Choroid plexus epithelial cell (primary cell): ENCODE data around the gene SYDE2.

Source experiments
- DNase-seq: peaks from one replicate; pipeline ENCODE4 v3.0.0-alpha.2; 2010; ENCODE audit warnings: low read depth
- H3K4me3 ChIP-seq: 2 replicates; pipeline ENCODE4 v1.5.1; 2011; ENCODE audit warnings: low read depth, mild to moderate bottlenecking, control low read depth, low read length, moderate library complexity
- TF ChIP-seq, protein P1 (sequence below): conservative IDR thresholded peaks from 2 replicates; pipeline ENCODE4 v1.5.1; 2011; ENCODE audit warnings: low read depth, mild to moderate bottlenecking, control low read depth, inconsistent platforms, low read length, moderate library complexity

The SYDE2 gene

DNA sequence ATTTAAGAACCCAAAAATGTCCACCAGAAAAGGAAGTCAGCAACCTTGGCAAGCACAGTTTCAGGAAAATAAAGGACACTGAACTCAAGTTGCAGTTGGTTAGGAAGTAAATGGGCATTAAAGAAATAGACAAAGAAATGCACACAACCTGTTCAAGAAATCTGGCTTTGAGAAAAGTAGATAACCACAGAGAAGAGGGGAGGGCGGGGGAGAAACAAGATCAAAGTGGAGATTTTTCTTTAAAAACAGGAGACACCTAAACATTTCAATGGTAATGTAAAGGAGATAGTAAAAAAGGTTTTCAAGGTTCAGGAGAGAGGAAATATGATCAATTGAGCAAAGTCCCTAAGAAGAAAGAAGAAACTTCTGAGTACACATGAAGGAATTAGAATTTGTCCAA lies 29.1 kb downstream of the SYDE2 start:
- TF ChIP-seq, protein P1, sequence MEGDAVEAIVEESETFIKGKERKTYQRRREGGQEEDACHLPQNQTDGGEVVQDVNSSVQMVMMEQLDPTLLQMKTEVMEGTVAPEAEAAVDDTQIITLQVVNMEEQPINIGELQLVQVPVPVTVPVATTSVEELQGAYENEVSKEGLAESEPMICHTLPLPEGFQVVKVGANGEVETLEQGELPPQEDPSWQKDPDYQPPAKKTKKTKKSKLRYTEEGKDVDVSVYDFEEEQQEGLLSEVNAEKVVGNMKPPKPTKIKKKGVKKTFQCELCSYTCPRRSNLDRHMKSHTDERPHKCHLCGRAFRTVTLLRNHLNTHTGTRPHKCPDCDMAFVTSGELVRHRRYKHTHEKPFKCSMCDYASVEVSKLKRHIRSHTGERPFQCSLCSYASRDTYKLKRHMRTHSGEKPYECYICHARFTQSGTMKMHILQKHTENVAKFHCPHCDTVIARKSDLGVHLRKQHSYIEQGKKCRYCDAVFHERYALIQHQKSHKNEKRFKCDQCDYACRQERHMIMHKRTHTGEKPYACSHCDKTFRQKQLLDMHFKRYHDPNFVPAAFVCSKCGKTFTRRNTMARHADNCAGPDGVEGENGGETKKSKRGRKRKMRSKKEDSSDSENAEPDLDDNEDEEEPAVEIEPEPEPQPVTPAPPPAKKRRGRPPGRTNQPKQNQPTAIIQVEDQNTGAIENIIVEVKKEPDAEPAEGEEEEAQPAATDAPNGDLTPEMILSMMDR = no peak
- DNase-seq = no peak
- H3K4me3 ChIP-seq = no peak overlapping the region

DNA sequence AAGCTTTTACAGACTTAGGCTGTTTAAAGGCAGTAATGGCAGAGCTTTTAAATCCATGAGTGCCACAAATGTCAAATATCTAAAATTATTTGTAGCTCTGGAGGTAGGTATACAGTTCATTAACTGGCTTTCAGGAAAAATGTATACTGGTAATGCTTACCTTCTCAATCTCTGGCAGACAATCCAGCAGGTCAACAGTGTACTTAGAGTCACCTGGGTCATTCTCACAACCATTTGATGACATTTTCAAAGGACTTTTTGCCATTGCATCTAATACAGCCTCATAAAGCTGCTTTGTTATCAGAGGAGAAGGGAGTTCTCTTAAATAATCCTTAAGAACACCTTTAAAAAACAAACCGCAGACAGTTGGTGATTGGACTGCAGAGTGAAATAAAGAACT lies 31.9 kb downstream of the SYDE2 start:
- TF ChIP-seq, protein P1 = no peak
- no peak overlapping the region for H3K4me3 ChIP-seq

DNA sequence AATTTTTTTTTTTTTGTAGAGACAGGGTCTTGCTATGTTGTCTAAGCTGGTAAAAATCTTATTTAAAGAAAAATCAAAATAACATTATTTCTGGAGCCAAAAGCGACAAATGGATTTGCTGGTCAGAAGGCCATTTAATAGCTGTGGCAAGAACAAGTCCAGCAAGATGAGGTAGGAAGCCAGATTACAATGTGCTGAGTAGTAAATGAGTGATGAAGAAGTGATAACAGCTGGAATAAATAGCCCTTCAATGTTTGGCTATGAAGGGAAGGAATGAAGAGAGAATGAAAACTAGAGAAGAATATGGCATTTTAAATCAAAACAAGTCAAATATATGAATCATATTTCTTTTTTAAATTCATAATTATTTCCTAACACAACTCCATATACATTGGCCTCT lies 34.5 kb downstream of the SYDE2 start:
- DNase-seq = no peak
- TF ChIP-seq, protein P1 = no peak
- H3K4me3 ChIP-seq = no peak overlapping the region

More for the DNA sequence above, 31.9 kb downstream of the SYDE2 start:
- DNase-seq = no peak

DNA sequence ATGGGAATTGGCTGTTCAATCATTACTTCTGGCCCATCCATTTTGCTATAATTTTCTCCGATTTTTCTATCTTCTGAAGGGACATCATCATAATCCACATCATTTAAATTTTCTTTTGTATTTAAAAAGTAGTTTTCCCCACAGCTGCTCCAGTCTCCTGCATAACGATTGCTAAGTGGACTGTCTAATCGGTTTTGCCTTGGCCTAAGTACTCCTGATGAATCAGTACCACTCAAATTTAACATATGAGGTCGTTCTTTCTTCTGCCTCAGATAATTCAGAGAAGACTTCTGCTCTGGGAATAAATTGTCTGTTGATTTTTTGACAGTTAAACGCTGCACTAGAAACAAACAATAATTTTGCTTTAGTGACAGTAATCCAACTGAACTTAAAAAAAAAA lies 41.9 kb downstream of the SYDE2 start:
- TF ChIP-seq, protein P1 = no peak
- DNase-seq = no peak
- H3K4me3 ChIP-seq = no peak overlapping the region

DNA sequence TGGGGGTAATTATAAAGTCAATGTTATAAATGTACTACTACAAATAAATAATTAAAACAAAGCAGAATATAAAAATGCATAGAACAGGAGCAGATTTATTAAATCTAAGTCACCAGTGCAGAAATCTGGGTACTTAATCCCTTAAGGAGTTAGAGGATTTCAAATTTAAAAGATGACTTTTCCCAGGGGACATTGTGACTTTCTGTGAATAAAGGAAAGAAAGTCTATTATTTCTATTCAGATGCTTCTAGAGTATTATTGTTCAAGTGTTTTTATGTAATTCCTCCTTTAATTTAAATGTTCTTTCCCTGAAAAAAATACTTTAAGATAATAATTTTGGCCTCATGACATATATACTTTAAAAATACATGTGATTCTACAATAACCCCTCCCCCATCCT lies 43.4 kb downstream of the SYDE2 start:
- TF ChIP-seq, protein P1 = no peak
- DNase-seq = no peak
- no peak overlapping the region for H3K4me3 ChIP-seq

DNA sequence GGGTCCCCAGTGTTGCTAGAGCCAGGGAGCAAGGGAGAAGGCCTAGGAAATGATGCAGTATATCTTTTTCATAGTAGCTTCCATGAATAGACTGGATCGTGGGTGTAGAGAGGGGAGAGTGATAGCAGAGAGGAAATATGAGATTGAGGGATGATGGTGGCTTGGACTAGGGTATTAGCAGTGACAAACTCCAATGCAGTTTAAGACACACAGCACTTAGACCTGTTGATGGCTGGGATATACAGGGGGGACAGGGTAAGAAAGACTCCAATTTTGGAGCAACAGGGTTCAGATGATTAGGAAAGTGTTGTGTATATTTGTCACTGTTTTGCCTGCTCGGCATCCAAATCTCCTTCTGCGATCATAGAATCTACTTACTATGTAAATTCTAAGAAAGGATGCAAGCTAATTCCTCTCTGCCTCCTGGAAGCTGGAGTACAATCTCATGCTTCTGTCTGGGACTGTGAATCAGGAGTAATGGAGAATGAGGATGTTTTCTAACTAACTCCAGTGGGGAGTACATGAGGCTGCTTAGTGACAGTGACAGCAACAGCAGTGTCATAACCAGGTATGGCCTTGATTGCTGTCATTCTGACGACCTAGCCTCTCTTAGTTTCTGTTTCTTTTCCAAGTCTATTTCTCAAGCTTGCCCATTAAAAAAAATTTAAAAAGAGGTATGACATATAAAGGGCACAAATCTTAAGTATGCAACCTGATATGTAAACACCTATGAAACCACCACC lies 47.5 kb downstream of the SYDE2 start:
- TF ChIP-seq, protein P1 = no peak
- no peak for DNase-seq
- H3K4me3 ChIP-seq = no peak overlapping the region

DNA sequence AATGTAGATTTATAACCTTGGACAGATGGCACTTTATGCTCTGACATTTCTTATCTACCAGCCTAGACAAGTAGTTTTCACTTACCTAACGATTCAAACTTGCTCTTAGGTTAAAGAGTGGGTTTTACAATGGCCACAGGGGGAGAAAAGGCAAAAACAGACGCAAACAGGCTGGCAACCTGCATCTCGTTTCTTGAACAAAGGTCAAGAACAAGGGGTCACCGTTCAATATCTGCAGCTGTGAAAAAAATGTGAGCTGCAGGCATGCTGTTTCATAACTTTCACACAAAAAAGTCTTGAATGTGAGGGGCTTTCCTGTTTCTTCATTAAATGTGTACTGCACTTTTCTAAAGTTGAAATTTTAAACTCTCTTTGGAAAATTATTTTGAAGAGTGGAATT lies 49.4 kb downstream of the SYDE2 start:
- DNase-seq = peak; percentile 11
- TF ChIP-seq, protein P1 = no peak
- H3K4me3 ChIP-seq = no peak overlapping the region
